ENCODE data around the gene NAGA. TPM values are rescaled to one million over a fixed set of nuclear protein-coding genes. Genes with fewer than 3 reads are reported as not detected.

The NAGA gene
- total and polyA plus RNA-seq, 2 of the 4 experiments (the other 2 are of a cell fraction): 34.3 to 44.8 TPM

DNA sequence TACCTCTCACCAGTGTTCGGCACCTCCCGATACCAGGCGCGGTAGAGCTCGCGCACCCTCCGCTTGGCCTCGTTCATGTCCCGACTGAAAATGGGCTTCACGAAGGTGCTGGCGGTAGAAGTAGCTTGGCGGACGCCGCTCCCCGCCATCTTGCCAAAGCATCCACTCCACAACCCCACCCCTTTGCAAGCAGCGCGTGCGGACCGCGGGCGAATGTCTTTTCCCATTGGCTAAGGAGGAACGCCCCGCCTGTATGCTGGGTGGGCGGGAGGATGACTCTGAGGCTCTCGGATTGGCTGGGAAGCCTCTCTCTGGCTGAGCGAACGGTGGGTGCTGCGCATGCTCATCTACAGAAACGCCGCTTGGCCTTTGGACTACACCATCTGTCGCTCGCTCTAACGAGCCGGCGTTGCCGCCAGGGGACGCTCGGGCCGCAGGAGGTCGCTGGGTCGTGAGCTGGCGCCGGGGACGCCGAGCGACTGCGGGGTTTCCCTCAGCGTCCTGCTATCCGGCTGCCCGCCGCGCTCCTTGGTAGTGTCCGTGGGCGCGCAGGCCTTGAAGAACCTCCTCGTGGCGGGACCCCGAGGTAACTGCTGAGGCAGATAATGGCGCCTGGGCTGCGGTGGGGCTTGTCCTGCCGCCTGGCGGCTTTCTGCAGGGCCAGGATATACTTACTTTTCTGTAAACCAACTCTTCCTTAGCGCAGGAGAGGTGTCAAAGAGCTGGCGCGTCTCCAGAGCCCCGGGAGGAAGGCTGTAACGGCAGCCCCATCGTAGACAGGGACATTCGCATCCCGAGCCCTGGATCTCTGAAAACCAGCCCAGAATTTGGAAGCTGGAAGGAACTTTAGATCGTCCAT, 20.2 kb upstream of the NAGA start, which contains the start of gene NDUFA6 (continued):
- TF ChIP-seq SMC3 (IDR thresholded peaks at IDR 0.05; ENCODE audit: low read depth, low read length): peak; percentile 85

DNA sequence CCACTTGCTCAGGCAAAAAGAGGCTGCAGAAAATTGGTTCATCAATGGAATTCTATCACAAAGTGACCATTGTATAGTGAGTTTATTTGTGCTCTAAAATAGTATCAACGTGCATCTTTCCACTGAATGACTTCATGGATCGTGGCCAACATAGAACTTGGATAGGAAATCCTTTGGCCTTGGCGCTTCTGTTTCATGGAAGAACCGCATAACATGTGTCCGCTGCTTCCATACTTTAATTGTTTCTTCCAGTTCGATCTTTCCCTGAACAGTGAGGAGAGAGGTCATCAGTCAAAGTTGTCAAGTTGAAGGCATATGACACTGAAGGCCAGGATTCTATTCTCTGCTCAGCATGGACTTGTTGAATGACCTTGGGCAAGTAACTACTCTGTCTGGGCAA, 15.4 kb upstream of the NAGA start:
- Histone ChIP-seq H3K9ac (ENCODE audit: low read depth, low read length) (no peak overlapping the region), H2AK9ac (replicated peaks; ENCODE audit: low read depth, low read length, poor library complexity) (no peak overlapping the region), H3K23ac (ENCODE audit: low read depth, low read length) (no peak overlapping the region), H3K36me3 (ENCODE audit: control insufficient read depth, insufficient read depth, low read length) (peaks cover 19% of the 10 kb centered on the region), H2AK5ac (ENCODE audit: low read depth, low read length) (no peak overlapping the region), H2BK5ac (ENCODE audit: low read depth, low read length, poor library complexity, severe bottlenecking) (no peak overlapping the region), H2AFZ (replicated peaks; ENCODE audit: low read length, poor library complexity) (no peak overlapping the region), H3K4me1 (ENCODE audit: control insufficient read depth, insufficient read depth, low read length) (no peaks in the 10 kb centered on the region), H4K8ac (ENCODE audit: low read depth in 2 of 2, low read length in 2 of 2) (no peak overlapping the region), H3K27ac (ENCODE audit: insufficient read depth, low read length) (no peak overlapping the region), H2BK120ac (ENCODE audit: low read depth, low read length) (no peak overlapping the region), H4K5ac (ENCODE audit: low read depth, low read length) (no peak overlapping the region), H3K79me1 (ENCODE audit: low read depth in 1 of 2, low read length in 2 of 2) (peaks cover 29 to 56% of the 10 kb centered on the region in 2 experiments), H3K56ac (ENCODE audit: extremely low read depth, insufficient read depth, low read length) (no peak overlapping the region), H3K4me3 (ENCODE audit: insufficient read depth, low read depth, low read length) (no peak overlapping the region), H3K9me1 (ENCODE audit: insufficient read depth, low read length) (0 out of 2 replicates have a peak, but pooled peaks cover 4% of the 10 kb centered on the region), H3K4ac (ENCODE audit: low read depth, low read length) (no peak overlapping the region), H4K91ac (ENCODE audit: insufficient read depth, low read depth, low read length) (no peak overlapping the region), H3K4me2 (ENCODE audit: low read depth, low read length) (no peak overlapping the region), H3K27me3 (ENCODE audit: control insufficient read depth, insufficient read depth, low read length) (no peaks in the 10 kb centered on the region), H2BK20ac (ENCODE audit: low read depth, low read length) (no peak overlapping the region), H4K20me1 (ENCODE audit: insufficient read depth, low read length) (peaks cover 14% of the 10 kb centered on the region; the same call in 1 of the 2 replicates), H3K9me3 (ENCODE audit: control insufficient read depth, insufficient read depth, low read length) (no peaks in the 10 kb centered on the region), H3K14ac (replicated peaks; ENCODE audit: low read depth, low read length) (no peak overlapping the region), H3K18ac (ENCODE audit: low read depth, low read length) (no peak overlapping the region), H2BK15ac (ENCODE audit: low read depth, low read length) (no peak overlapping the region)
- dilution Hi-C loops (cut with HindIII; ENCODE audit: low sequenced_read_pairs, unreplicated experiment): no loop called here
- in situ Hi-C loops (cut with MboI; ENCODE audit: low sequenced_read_pairs): no loop called here
- TF ChIP-seq, protein P1, sequence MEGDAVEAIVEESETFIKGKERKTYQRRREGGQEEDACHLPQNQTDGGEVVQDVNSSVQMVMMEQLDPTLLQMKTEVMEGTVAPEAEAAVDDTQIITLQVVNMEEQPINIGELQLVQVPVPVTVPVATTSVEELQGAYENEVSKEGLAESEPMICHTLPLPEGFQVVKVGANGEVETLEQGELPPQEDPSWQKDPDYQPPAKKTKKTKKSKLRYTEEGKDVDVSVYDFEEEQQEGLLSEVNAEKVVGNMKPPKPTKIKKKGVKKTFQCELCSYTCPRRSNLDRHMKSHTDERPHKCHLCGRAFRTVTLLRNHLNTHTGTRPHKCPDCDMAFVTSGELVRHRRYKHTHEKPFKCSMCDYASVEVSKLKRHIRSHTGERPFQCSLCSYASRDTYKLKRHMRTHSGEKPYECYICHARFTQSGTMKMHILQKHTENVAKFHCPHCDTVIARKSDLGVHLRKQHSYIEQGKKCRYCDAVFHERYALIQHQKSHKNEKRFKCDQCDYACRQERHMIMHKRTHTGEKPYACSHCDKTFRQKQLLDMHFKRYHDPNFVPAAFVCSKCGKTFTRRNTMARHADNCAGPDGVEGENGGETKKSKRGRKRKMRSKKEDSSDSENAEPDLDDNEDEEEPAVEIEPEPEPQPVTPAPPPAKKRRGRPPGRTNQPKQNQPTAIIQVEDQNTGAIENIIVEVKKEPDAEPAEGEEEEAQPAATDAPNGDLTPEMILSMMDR (conservative IDR thresholded peaks at IDR 0.05; ENCODE audit: low read depth, low read length): no peak
- TF ChIP-seq FOS (IDR thresholded peaks at IDR 0.05; ENCODE audit: low read depth, low read length) (no peak), SMC3 (IDR thresholded peaks at IDR 0.05; ENCODE audit: low read depth, low read length) (no peak), CHD1 (IDR thresholded peaks at IDR 0.05; ENCODE audit: low read depth, low read length) (no peak), NFE2L2 (IDR thresholded peaks at IDR 0.05; ENCODE audit: low read depth, low read length) (no peak), POLR2A (IDR thresholded peaks at IDR 0.05; ENCODE audit: low read depth, low read length) (no peak), RAD21 (IDR thresholded peaks at IDR 0.05; ENCODE audit: low read length) (no peak), MXI1 (IDR thresholded peaks at IDR 0.05; ENCODE audit: borderline replicate concordance, low read depth, low read length) (no peak), BHLHE40 (IDR thresholded peaks at IDR 0.05; ENCODE audit: low read depth, low read length) (no peak), RFX5 (IDR thresholded peaks at IDR 0.05; ENCODE audit: low read depth, low read length) (no peak), RCOR1 (IDR thresholded peaks at IDR 0.05; ENCODE audit: insufficient replicate concordance, low read length) (no peak)
- TF ChIP-seq, protein P2, sequence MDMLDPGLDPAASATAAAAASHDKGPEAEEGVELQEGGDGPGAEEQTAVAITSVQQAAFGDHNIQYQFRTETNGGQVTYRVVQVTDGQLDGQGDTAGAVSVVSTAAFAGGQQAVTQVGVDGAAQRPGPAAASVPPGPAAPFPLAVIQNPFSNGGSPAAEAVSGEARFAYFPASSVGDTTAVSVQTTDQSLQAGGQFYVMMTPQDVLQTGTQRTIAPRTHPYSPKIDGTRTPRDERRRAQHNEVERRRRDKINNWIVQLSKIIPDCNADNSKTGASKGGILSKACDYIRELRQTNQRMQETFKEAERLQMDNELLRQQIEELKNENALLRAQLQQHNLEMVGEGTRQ (IDR thresholded peaks at IDR 0.05; ENCODE audit: low read depth, low read length): no peak
- TF ChIP-seq, protein P3, sequence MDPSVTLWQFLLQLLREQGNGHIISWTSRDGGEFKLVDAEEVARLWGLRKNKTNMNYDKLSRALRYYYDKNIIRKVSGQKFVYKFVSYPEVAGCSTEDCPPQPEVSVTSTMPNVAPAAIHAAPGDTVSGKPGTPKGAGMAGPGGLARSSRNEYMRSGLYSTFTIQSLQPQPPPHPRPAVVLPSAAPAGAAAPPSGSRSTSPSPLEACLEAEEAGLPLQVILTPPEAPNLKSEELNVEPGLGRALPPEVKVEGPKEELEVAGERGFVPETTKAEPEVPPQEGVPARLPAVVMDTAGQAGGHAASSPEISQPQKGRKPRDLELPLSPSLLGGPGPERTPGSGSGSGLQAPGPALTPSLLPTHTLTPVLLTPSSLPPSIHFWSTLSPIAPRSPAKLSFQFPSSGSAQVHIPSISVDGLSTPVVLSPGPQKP (IDR thresholded peaks at IDR 0.05; ENCODE audit: borderline replicate concordance, low read depth, low read length): no peak
- ATAC-seq (ENCODE audit: low read depth): no peak
- BruUV-seq (replicated peaks): no TSS peak
- ChIA-PET POLR2A (ENCODE audit: unreplicated experiment) (no interaction called here), CTCF (no interaction called here)
- intact Hi-C loops (cut with micrococcal nuclease): no loop called here
- 88% methylated on average over 5 of the region's 6 CpGs; no CpG with 5 or more reads in 1 of the 2 experiments for WGBS, 2 experiments (ENCODE audit: extremely low coverage in 2 of 2, insufficient read length in 1 of 2)
- DNase-seq: no peak
